ENCODE measurements around the gene PRDM10. TPM values are rescaled to one million over a fixed set of nuclear protein-coding genes. Genes with fewer than 3 reads are reported as not detected.

PRDM10 gene
- total RNA-seq, 1 experiment from 2014 or later = 7.7 TPM

GRCh38 chr11:130001461-130002351 lies 929 bp downstream of the PRDM10 start:
- H3K79me2 ChIP-seq (ENCODE audit: insufficient read depth, low read length) = peaks cover 12% of the 10 kb centered on the region; the same call in 1 of the 2 replicates
- Mint-ChIP-seq H3K27ac (peak overlapping the region; percentile 92 to 97 (median 94)), H3K36me3 (ENCODE audit: insufficient read depth in 1 of 3, low read depth in 3 of 3) (peaks cover 8 to 10% (median 8%) of the 10 kb centered on the region in 3 experiments; a peak in 6 of 7 replicates), H3K4me1 (peaks cover 22 to 26% of the 10 kb centered on the region in 2 experiments), H3K27me3 (ENCODE audit: low read depth) (no peaks in the 10 kb centered on the region), H3K4me3 (peak overlapping the region; percentile 92 to 97), H3K9me3 (peaks cover 2 to 5% of the 10 kb centered on the region in 2 experiments; a peak in 3 of 5 replicates)
- no peak overlapping the region for H2AFZ ChIP-seq (ENCODE audit: low read length)
- peak overlapping the region; percentile 96 for H3K14ac ChIP-seq (ENCODE audit: insufficient read depth, low read length)
- no peak for TF ChIP-seq CTCF (conservative IDR thresholded peaks at IDR 0.05)
- no peaks in the 10 kb centered on the region for H3K9me3 ChIP-seq (ENCODE audit: control insufficient read depth, low read depth, low read length)
- peak overlapping the region; percentile 95 for H3K27ac ChIP-seq (ENCODE audit: insufficient read length, low read depth, low read length)
- peak overlapping the region; percentile 58 for H2BK120ac ChIP-seq (ENCODE audit: low read depth, low read length, poor library complexity, severe bottlenecking)
- no peaks in the 10 kb centered on the region; the same call in 1 of the 2 replicates for H3K4me1 ChIP-seq (ENCODE audit: insufficient read depth, low read length)
- peaks cover 10% of the 10 kb centered on the region for H3K23me2 ChIP-seq (ENCODE audit: insufficient read length, low read depth, low read length, poor library complexity, severe bottlenecking)
- H2AK5ac ChIP-seq (ENCODE audit: insufficient read length, low read length) = no peak overlapping the region
- no peak overlapping the region for H2BK5ac ChIP-seq (ENCODE audit: insufficient read length, low read length)
- no peaks in the 10 kb centered on the region for H3K27me3 ChIP-seq (ENCODE audit: insufficient read depth, low read length)
- H2BK20ac ChIP-seq (ENCODE audit: low read depth, low read length, poor library complexity, severe bottlenecking) = no peak overlapping the region
- no peak overlapping the region for H3T11ph ChIP-seq (ENCODE audit: low read length)
- WGBS (ENCODE audit: extremely low coverage, insufficient read length, low lambda C conversion rate) = no CpG with 5 or more reads among the region's 90 CpGs
- H3K9ac ChIP-seq (ENCODE audit: extremely low read depth, insufficient read length, low read length) = peak overlapping the region; percentile 93
- H3K4ac ChIP-seq (ENCODE audit: low read depth, low read length) = no peak overlapping the region; the same call in 1 of the 2 replicates
- peak overlapping the region; percentile 98 for H3K18ac ChIP-seq (ENCODE audit: insufficient read length, low read depth, low read length)
- H3K56ac ChIP-seq (ENCODE audit: insufficient read length, low read depth, low read length) = peak overlapping the region; percentile 92
- H4K20me1 ChIP-seq (ENCODE audit: control insufficient read depth, insufficient read depth, insufficient read length) = no peaks in the 10 kb centered on the region
- H3K79me1 ChIP-seq (ENCODE audit: insufficient read depth, low read depth, low read length, poor library complexity, severe bottlenecking) = no peaks in the 10 kb centered on the region
- no peak overlapping the region for H4K8ac ChIP-seq (replicated peaks; ENCODE audit: insufficient read length, low read depth, low read length)
- H3K23ac ChIP-seq (ENCODE audit: insufficient read length, low read depth, low read length) = no peak overlapping the region
- peak; percentile 48 for DNase-seq
- no peak overlapping the region for H4K5ac ChIP-seq (ENCODE audit: insufficient read length, low read depth, low read length)
- no peak overlapping the region for H2BK12ac ChIP-seq (ENCODE audit: insufficient read length, low read depth, low read length)
- H2BK15ac ChIP-seq (ENCODE audit: low read depth, low read length) = no peak overlapping the region
- no peak overlapping the region for H4K91ac ChIP-seq (ENCODE audit: insufficient read length, low read depth, low read length)
- H3K4me2 ChIP-seq (ENCODE audit: insufficient read depth, insufficient read length, low read length) = peak overlapping the region; percentile 98

All from H9 (cell line).